Stimulated activated CD8-positive, alpha-beta memory T cell treated with anti-CD3 and anti-CD28 coated beads, Interleukin-7, amount 100 ng/mL, for 48 hours (primary cell): ENCODE results near the gene CFLAR.
"Not testable (repeated sequence)": the region's sequence is repeated elsewhere in the genome, so short reads cannot be mapped to it uniquely, and the experiment has no call there.

Experiments used
- DNase-seq, 2 donors: peaks; one replicate each; pipeline ENCODE4 v3.0.0-alpha.2; 2020; ENCODE audit warnings: low read depth in 1 of 2; ENCODE audit errors: extremely low read depth in 1 of 2

CFLAR gene

GRCh38 chr2:201116115-201116958 is at the start of gene CFLAR:
Gene CFLAR, plus strand, starts transcription at chr2:201116164. Its CDS starts 13,702 bp downstream, at chr2:201129866.
- DNase-seq: peak; percentile 83 to 85

GRCh38 chr2:201070948-201071478 is 45.0 kb upstream of the CFLAR start:
- no peak for DNase-seq

GRCh38 chr2:201071479-201072200 is 44.3 kb upstream of the CFLAR start, which contains the start of the genes HYCC2 and NDUFB3:
Gene HYCC2, minus strand, starts transcription at chr2:201071671. Its CDS starts 47,662 bp downstream, at chr2:201024009.
Gene NDUFB3, plus strand, starts transcription at chr2:201072001. Its CDS starts 6,882 bp downstream, at chr2:201078883.
- DNase-seq: peak; percentile 72 to 89

- no peak for DNase-seq
Observed at GRCh38 chr2:201072201-201072530, 43.8 kb upstream of the CFLAR start.

GRCh38 chr2:201073071-201073470 is 42.9 kb upstream of the CFLAR start:
- no peak for DNase-seq

- no peak for DNase-seq
Observed at GRCh38 chr2:201074996-201075395, 41.0 kb upstream of the CFLAR start.

GRCh38 chr2:201084863-201085262 is 31.1 kb upstream of the CFLAR start:
- no peak for DNase-seq

- no peak for DNase-seq
Observed at GRCh38 chr2:201090574-201090973, 25.4 kb upstream of the CFLAR start.

GRCh38 chr2:201093573-201093972 is 22.4 kb upstream of the CFLAR start:
- DNase-seq: no peak

- no peak for DNase-seq
Observed at GRCh38 chr2:201100497-201100896, 15.5 kb upstream of the CFLAR start.

GRCh38 chr2:201105759-201106158 is 10.2 kb upstream of the CFLAR start:
- DNase-seq: no peak

- DNase-seq: no peak
Observed at GRCh38 chr2:201107624-201108023, 8.3 kb upstream of the CFLAR start.

GRCh38 chr2:201108341-201108740 is 7.6 kb upstream of the CFLAR start:
- DNase-seq: no peak

- DNase-seq: no peak
Observed at GRCh38 chr2:201109186-201109585, 6.8 kb upstream of the CFLAR start.

- DNase-seq: no peak
Observed at GRCh38 chr2:201110615-201111014, 5.3 kb upstream of the CFLAR start.

- DNase-seq: no peak
Observed at GRCh38 chr2:201111096-201111495, 4.9 kb upstream of the CFLAR start.

GRCh38 chr2:201114350-201114749 is 1.6 kb upstream of the CFLAR start:
- DNase-seq: no peak

GRCh38 chr2:201114846-201115245 is 1.1 kb upstream of the CFLAR start:
- no peak for DNase-seq

GRCh38 chr2:201116959-201117734 is 1.2 kb downstream of the CFLAR start:
- DNase-seq: no peak

- not testable (repeated sequence) for DNase-seq
Observed at GRCh38 chr2:201117735-201118094, 1.8 kb downstream of the CFLAR start.
